ENCODE results near the gene G6PC2. TPM values are rescaled to one million over a fixed set of nuclear protein-coding genes. Genes with fewer than 3 reads are reported as not detected.

The G6PC2 gene
- total RNA-seq, 1 experiment from 2014 or later: not detected

GRCh38 chr2:168956392-168956791 is 55.3 kb downstream of the G6PC2 start:
- Histone ChIP-seq H3K27ac (ENCODE audit: low read depth, low read length, poor library complexity, severe bottlenecking) (no peak overlapping the region), H3K36me3 (ENCODE audit: insufficient read depth, low read length, poor library complexity, severe bottlenecking) (no peaks in the 10 kb centered on the region), H3K27me3 (replicated peaks; ENCODE audit: insufficient read depth, low read depth, low read length, poor library complexity) (no peaks in the 10 kb centered on the region), H3K9me3 (ENCODE audit: low read depth, low read length, poor library complexity, severe bottlenecking) (no peaks in the 10 kb centered on the region), H3K4me1 (ENCODE audit: insufficient read depth, low read length, poor library complexity, severe bottlenecking) (no peaks in the 10 kb centered on the region), H3K4me3 (ENCODE audit: low read depth, low read length, poor library complexity, severe bottlenecking) (no peak overlapping the region)
- BruUV-seq (replicated peaks): no TSS peak
- intact Hi-C loops (cut with micrococcal nuclease; ENCODE audit: unreplicated experiment): no loop called here
- no peak for TF ChIP-seq CTCF (conservative IDR thresholded peaks at IDR 0.05; ENCODE audit: low read depth, low read length)
- no peak for TF ChIP-seq EZH2 (IDR thresholded peaks at IDR 0.05; ENCODE audit: borderline replicate concordance, low read depth, low read length, poor library complexity, severe bottlenecking)
- CTCF ChIA-PET: no interaction called here
- DNase-seq (ENCODE audit: low spot score): no peak
- POLR2A ChIA-PET (ENCODE audit: low non-redundant PET): no interaction called here

Other genes starting within 250 kb of the G6PC2 start
- gene NOSTRIN, start 98.7 kb upstream of the G6PC2 start, total RNA-seq (2021): not detected in 2 replicates
- gene SPC25, start 10.9 kb upstream of the G6PC2 start, total RNA-seq (2021): 56.3 and 64.3 TPM in 2 replicates
- 0.07 TPM in 1 of 2 replicates, not detected in the other for gene ABCB11, start 130.0 kb downstream of the G6PC2 start, total RNA-seq (2021)
- not detected in 2 replicates for gene DHRS9, start 168.3 kb downstream of the G6PC2 start, total RNA-seq (2021)